RWPE2 (cell line): ENCODE measurements around the gene HOXA7.

ENCODE experiments used
- ATAC-seq: fragments of 200-7000 bp; cut with Tn5 transposase; 3 replicates; pipeline ENCODE4 v1.9.1; 2021; ENCODE audit warnings: low read depth
- DNase-seq: peaks from one replicate; pipeline ENCODE4 v3.0.0-alpha.2; 2020; ENCODE audit warnings: low spot score
- H3K27ac ChIP-seq: fragments of 450-650 bp; 2 replicates; pipeline ENCODE4 v1.5.1; 2017; ENCODE audit warnings: mild to moderate bottlenecking; ENCODE audit not compliant: poor library complexity, severe bottlenecking
- H3K27me3 ChIP-seq: fragments of 250-450 bp; sonication (Bioruptor Pico); 2 replicates; pipeline ENCODE4 v1.5.1; 2021; ENCODE audit warnings: mild to moderate bottlenecking, moderate library complexity; ENCODE audit not compliant: insufficient read depth, poor library complexity, severe bottlenecking
- H3K36me3 ChIP-seq: fragments of 250-450 bp; sonication (Bioruptor Pico); 2 replicates; pipeline ENCODE4 v1.5.1; 2020; ENCODE audit warnings: low read depth, mild to moderate bottlenecking, moderate library complexity
- H3K4me1 ChIP-seq: fragments of 250-450 bp; sonication (Bioruptor Pico); 2 replicates; pipeline ENCODE4 v1.5.1; 2021; ENCODE audit warnings: mild to moderate bottlenecking, moderate library complexity; ENCODE audit not compliant: insufficient read depth, poor library complexity, severe bottlenecking
- H3K4me3 ChIP-seq: fragments of 250-450 bp; sonication (Bioruptor Pico); 2 replicates; pipeline ENCODE4 v1.5.1; 2021; ENCODE audit warnings: mild to moderate bottlenecking, moderate library complexity; ENCODE audit not compliant: severe bottlenecking
- H3K9me3 ChIP-seq: fragments of 250-450 bp; sonication (Bioruptor Pico); 2 replicates; pipeline ENCODE4 v1.5.1; 2021; ENCODE audit warnings: mild to moderate bottlenecking, moderate library complexity; ENCODE audit not compliant: severe bottlenecking
- TF ChIP-seq, protein P1 (sequence below): fragments of 450-650 bp; IDR thresholded peaks from one replicate; pipeline ENCODE4 v1.5.1; 2017; ENCODE audit warnings: mild to moderate bottlenecking, moderate library complexity; ENCODE audit not compliant: poor library complexity, severe bottlenecking

The HOXA7 gene

GRCh38 chr7:27126596-27127327, 29.7 kb downstream of the HOXA7 start:
- peaks cover 4% of the 10 kb centered on the region for H3K4me1 ChIP-seq
- no peak for DNase-seq
- ATAC-seq, result no peak
- no peaks in the 10 kb centered on the region for H3K9me3 ChIP-seq
- no peak overlapping the region for H3K27ac ChIP-seq
- no peak overlapping the region for H3K4me3 ChIP-seq
- no peaks in the 10 kb centered on the region for H3K36me3 ChIP-seq
- TF ChIP-seq, protein P1, sequence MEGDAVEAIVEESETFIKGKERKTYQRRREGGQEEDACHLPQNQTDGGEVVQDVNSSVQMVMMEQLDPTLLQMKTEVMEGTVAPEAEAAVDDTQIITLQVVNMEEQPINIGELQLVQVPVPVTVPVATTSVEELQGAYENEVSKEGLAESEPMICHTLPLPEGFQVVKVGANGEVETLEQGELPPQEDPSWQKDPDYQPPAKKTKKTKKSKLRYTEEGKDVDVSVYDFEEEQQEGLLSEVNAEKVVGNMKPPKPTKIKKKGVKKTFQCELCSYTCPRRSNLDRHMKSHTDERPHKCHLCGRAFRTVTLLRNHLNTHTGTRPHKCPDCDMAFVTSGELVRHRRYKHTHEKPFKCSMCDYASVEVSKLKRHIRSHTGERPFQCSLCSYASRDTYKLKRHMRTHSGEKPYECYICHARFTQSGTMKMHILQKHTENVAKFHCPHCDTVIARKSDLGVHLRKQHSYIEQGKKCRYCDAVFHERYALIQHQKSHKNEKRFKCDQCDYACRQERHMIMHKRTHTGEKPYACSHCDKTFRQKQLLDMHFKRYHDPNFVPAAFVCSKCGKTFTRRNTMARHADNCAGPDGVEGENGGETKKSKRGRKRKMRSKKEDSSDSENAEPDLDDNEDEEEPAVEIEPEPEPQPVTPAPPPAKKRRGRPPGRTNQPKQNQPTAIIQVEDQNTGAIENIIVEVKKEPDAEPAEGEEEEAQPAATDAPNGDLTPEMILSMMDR, result no peak
- no peaks in the 10 kb centered on the region for H3K27me3 ChIP-seq

- TF ChIP-seq, protein P1, result no peak
- H3K36me3 ChIP-seq, result no peaks in the 10 kb centered on the region
- no peaks in the 10 kb centered on the region for H3K4me1 ChIP-seq
- no peak for DNase-seq
- no peak overlapping the region for H3K27ac ChIP-seq
- no peak overlapping the region for H3K4me3 ChIP-seq
- ATAC-seq, result no peak
- no peaks in the 10 kb centered on the region for H3K9me3 ChIP-seq
- no peaks in the 10 kb centered on the region for H3K27me3 ChIP-seq
Observed at GRCh38 chr7:27125986-27126394, 30.5 kb downstream of the HOXA7 start.

GRCh38 chr7:27124902-27125689, 31.4 kb downstream of the HOXA7 start:
- no peak overlapping the region for H3K27ac ChIP-seq
- H3K27me3 ChIP-seq, result no peaks in the 10 kb centered on the region
- TF ChIP-seq, protein P1, result no peak

DNA sequence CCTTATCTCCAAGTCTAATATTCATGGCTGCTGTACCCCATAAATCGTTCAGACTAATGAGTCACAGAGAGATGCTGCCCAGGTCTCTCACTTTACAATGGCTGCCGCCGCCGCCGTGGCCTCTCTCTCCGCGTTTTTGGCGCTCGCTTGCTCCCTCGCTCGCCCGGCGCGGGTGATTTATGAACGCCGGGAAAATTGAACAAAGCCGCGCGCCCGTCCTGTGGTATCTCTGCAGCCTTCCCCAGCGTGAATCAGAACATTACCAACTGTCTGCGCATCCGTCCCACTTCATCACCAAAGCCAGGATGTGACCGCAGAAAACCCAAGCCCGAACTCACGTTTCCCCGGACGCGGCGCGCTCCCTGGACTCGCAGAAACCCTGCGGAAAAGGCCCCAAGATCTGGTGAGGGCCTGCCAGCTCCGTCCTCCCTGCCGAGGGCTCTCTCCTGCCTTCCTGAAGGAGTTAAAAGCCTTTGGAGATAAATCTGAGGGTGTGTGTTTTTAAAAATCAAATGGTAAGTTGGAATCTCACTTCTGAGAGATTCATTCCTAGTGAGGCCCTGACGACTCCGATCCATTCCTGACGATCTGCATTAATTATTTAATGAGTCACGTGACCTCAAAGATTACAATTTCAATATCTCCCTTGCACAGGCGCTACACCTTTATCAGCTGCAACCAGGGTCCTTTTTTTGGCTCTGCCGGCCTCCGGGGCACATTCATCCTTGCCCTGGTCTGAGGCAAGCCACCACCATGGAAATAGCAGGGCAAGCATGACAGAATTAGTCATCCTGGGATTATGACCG, 32.2 kb downstream of the HOXA7 start:
- Histone ChIP-seq H3K27me3 (no peaks in the 10 kb centered on the region), H3K4me3 (no peak overlapping the region), H3K27ac (no peak overlapping the region), H3K9me3 (no peaks in the 10 kb centered on the region), H3K36me3 (no peaks in the 10 kb centered on the region), H3K4me1 (no peaks in the 10 kb centered on the region)
- no peak for ATAC-seq
- TF ChIP-seq, protein P1, result no peak
- peak; percentile 51 for DNase-seq

More at GRCh38 chr7:27124902-27125689, 31.4 kb downstream of the HOXA7 start:
- DNase-seq (no peak), ATAC-seq (no peak)
- no peaks in the 10 kb centered on the region for H3K9me3 ChIP-seq
- H3K36me3 ChIP-seq, result no peaks in the 10 kb centered on the region
- H3K4me1 ChIP-seq, result no peaks in the 10 kb centered on the region
- no peak overlapping the region for H3K4me3 ChIP-seq
